Keratinocyte (primary cell): ENCODE results near the gene CLEC17A. TPM values are rescaled to one million over a fixed set of nuclear protein-coding genes. Genes with fewer than 3 reads are reported as not detected.

Experiments
- DNase-seq: peaks from one replicate; pipeline ENCODE4 v3.0.0-alpha.2; 2011; ENCODE audit warnings: low read depth, missing footprints, low spot score
- FAIRE-seq: peaks from 2 replicates; lab custom pipeline; 2011; peaks lifted over from hg19 to GRCh38; lab: Jason Lieb, UNC
- H2AFZ ChIP-seq: 2 replicates; pipeline ENCODE4 v1.6.0; 2012; ENCODE audit warnings: low read length, control low read depth, inconsistent platforms; ENCODE audit not compliant: control insufficient read depth
- H3K27ac ChIP-seq: 2 replicates; pipeline ENCODE4 v1.5.1; 2011; ENCODE audit warnings: low read length; ENCODE audit not compliant: control insufficient read depth, insufficient read depth
- H3K27me3 ChIP-seq: 3 replicates; pipeline ENCODE4 v1.6.0; 2011; ENCODE audit warnings: low read length; ENCODE audit not compliant: control insufficient read depth, insufficient read depth; ENCODE audit errors: extremely low read depth
- H3K36me3 ChIP-seq, 2 experiments: 2 replicates in 1 of 2; 3 replicates in 1 of 2; pipeline ENCODE4 v1.5.1; 2011; ENCODE audit warnings: low read length in 2 of 2, mild to moderate bottlenecking in 1 of 2; ENCODE audit not compliant: control insufficient read depth in 2 of 2, insufficient read depth in 2 of 2; ENCODE audit errors: extremely low read depth in 1 of 2
- H3K4me1 ChIP-seq: 3 replicates; pipeline ENCODE4 v1.5.1; 2011; ENCODE audit warnings: low read length; ENCODE audit not compliant: control insufficient read depth, insufficient read depth; ENCODE audit errors: extremely low read depth
- H3K4me2 ChIP-seq: 3 replicates; pipeline ENCODE4 v1.6.0; 2011; ENCODE audit warnings: low read depth, low read length; ENCODE audit not compliant: control insufficient read depth, insufficient read depth; ENCODE audit errors: extremely low read depth
- H3K4me3 ChIP-seq, 3 experiments: fragments of 200-600 bp in 1 of 3; sonication (generic) in 1 of 3; 2 replicates in 2 of 3; 3 replicates in 1 of 3; pipeline ENCODE4 v1.5.1; 2011 to 2016; ENCODE audit warnings: low read length in 3 of 3, mild to moderate bottlenecking in 3 of 3, control low read depth in 2 of 3, inconsistent platforms in 1 of 3, low read depth in 1 of 3, mixed read lengths in 1 of 3, mixed run types in 1 of 3, moderate library complexity in 1 of 3; ENCODE audit not compliant: control insufficient read depth in 2 of 3, insufficient read depth in 2 of 3; ENCODE audit errors: extremely low read depth in 1 of 3
- H3K79me2 ChIP-seq: 2 replicates; pipeline ENCODE4 v1.6.0; 2012; ENCODE audit warnings: low read length; ENCODE audit not compliant: control insufficient read depth, insufficient read depth
- H3K9ac ChIP-seq: 3 replicates; pipeline ENCODE4 v1.6.0; 2011; ENCODE audit warnings: low read length; ENCODE audit not compliant: control insufficient read depth, insufficient read depth; ENCODE audit errors: extremely low read depth
- H3K9me1 ChIP-seq: 3 replicates; pipeline ENCODE4 v1.6.0; 2011; ENCODE audit warnings: low read length; ENCODE audit not compliant: control insufficient read depth, insufficient read depth; ENCODE audit errors: extremely low read depth
- H3K9me3 ChIP-seq: 2 replicates; pipeline ENCODE4 v1.5.1; 2012; ENCODE audit warnings: low read depth, low read length; ENCODE audit not compliant: control insufficient read depth
- H4K20me1 ChIP-seq: 3 replicates; pipeline ENCODE4 v1.6.0; 2011; ENCODE audit warnings: low read length; ENCODE audit not compliant: control insufficient read depth, insufficient read depth; ENCODE audit errors: extremely low read depth
- EZH2 ChIP-seq: IDR thresholded peaks from one replicate; pipeline ENCODE4 v1.6.1; 2012; ENCODE audit warnings: inconsistent platforms, mild to moderate bottlenecking, low read length, moderate library complexity
- dilution Hi-C: fragments of 300-500 bp; cut with MboI; formaldehyde crosslinking; loops from one replicate; pipeline ENCODE4 v1.7.0; 2020; ENCODE audit warnings: low sequenced_read_pairs; ENCODE audit not compliant: extremely low pct_ligation_motif_present
- polyA plus RNA-seq, 5 experiments: library from polyadenylated mRNA; depleted of rRNA in 3 of 5; stranded (reverse) in 3 of 5; stranded (forward) in 1 of 5; unstranded in 1 of 5; fragments of >200 nt; gene quantifications; 1 replicate in 1 of 5; 2 replicates in 3 of 5; 3 replicates in 1 of 5; pipeline versions ENCODE4 v1.2.1 to v1.2.3, GENCODE V29; 2011 to 2012; ENCODE audit warnings: missing spikeins in 2 of 5, low read depth in 1 of 5, low replicate concordance in 1 of 5
- TF ChIP-seq, protein P1 (sequence below), 3 experiments: IDR thresholded peaks in 1 of 3; conservative IDR thresholded peaks in 1 of 3; optimal IDR thresholded peaks in 1 of 3; 2 replicates in 2 of 3; 3 replicates in 1 of 3; pipeline versions ENCODE3 to v1.5.1; 2011; ENCODE audit warnings: low read length in 3 of 3, mild to moderate bottlenecking in 3 of 3, moderate library complexity in 2 of 3, control low read depth in 1 of 3, inconsistent platforms in 1 of 3; ENCODE audit not compliant: insufficient read depth in 2 of 3; ENCODE audit errors: extremely low read depth in 1 of 3

The CLEC17A gene
- polyA plus RNA-seq, 1 donor (not counting 4 experiments of a cell fraction or from before 2014, with no cell fraction given), result not detected

- Histone ChIP-seq H3K27me3 (no peaks in the 10 kb centered on the region), H4K20me1 (no peaks in the 10 kb centered on the region), H3K9me1 (no peaks in the 10 kb centered on the region), H3K4me1 (peaks cover 22% of the 10 kb centered on the region), H3K79me2 (peaks cover 35% of the 10 kb centered on the region), H3K4me3 (no peak overlapping the region), H3K36me3 (peaks cover 7 to 16% of the 10 kb centered on the region in 2 experiments), H3K4me2 (no peak overlapping the region), H3K27ac (no peak overlapping the region), H2AFZ (no peak overlapping the region), H3K9me3 (no peaks in the 10 kb centered on the region), H3K9ac (no peak overlapping the region)
- TF ChIP-seq, protein P1, sequence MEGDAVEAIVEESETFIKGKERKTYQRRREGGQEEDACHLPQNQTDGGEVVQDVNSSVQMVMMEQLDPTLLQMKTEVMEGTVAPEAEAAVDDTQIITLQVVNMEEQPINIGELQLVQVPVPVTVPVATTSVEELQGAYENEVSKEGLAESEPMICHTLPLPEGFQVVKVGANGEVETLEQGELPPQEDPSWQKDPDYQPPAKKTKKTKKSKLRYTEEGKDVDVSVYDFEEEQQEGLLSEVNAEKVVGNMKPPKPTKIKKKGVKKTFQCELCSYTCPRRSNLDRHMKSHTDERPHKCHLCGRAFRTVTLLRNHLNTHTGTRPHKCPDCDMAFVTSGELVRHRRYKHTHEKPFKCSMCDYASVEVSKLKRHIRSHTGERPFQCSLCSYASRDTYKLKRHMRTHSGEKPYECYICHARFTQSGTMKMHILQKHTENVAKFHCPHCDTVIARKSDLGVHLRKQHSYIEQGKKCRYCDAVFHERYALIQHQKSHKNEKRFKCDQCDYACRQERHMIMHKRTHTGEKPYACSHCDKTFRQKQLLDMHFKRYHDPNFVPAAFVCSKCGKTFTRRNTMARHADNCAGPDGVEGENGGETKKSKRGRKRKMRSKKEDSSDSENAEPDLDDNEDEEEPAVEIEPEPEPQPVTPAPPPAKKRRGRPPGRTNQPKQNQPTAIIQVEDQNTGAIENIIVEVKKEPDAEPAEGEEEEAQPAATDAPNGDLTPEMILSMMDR (optimal IDR thresholded peaks at IDR 0.05 in 1 of 3, IDR thresholded peaks at IDR 0.05 in 1 of 3, conservative IDR thresholded peaks at IDR 0.05 in 1 of 3; ENCODE audit: extremely low read depth in 1 of 3, insufficient read depth in 2 of 3, low read length in 3 of 3), result no peak
- no peak for TF ChIP-seq EZH2
- DNase-seq (no peak), FAIRE-seq (no peak)
- dilution Hi-C loops, result no loop called here
Observed at GRCh38 chr19:14566712-14567077, 16.2 kb upstream of the CLEC17A start.

GRCh38 chr19:14567079-14567478, 15.8 kb upstream of the CLEC17A start:
- H3K4me1 ChIP-seq, result peaks cover 18% of the 10 kb centered on the region
- no peaks in the 10 kb centered on the region for H3K27me3 ChIP-seq
- no peak overlapping the region for H3K4me2 ChIP-seq
- TF ChIP-seq, protein P1 (optimal IDR thresholded peaks at IDR 0.05 in 1 of 3, IDR thresholded peaks at IDR 0.05 in 1 of 3, conservative IDR thresholded peaks at IDR 0.05 in 1 of 3; ENCODE audit: extremely low read depth in 1 of 3, insufficient read depth in 2 of 3, low read length in 3 of 3), result no peak
- TF ChIP-seq EZH2, result no peak
- no peaks in the 10 kb centered on the region for H4K20me1 ChIP-seq
- peaks cover 7 to 16% of the 10 kb centered on the region in 2 experiments for H3K36me3 ChIP-seq
- no peak overlapping the region for H3K4me3 ChIP-seq
- dilution Hi-C loops, result no loop called here
- no peak for FAIRE-seq
- H3K79me2 ChIP-seq, result peaks cover 37% of the 10 kb centered on the region
- no peaks in the 10 kb centered on the region for H3K9me3 ChIP-seq
- DNase-seq, result no peak
- no peak overlapping the region for H2AFZ ChIP-seq
- no peak overlapping the region for H3K9ac ChIP-seq
- no peak overlapping the region for H3K27ac ChIP-seq
- no peaks in the 10 kb centered on the region for H3K9me1 ChIP-seq
